ENCODE results near the gene EPPIN.
"Not testable (repeated sequence)": the region's sequence is repeated elsewhere in the genome, so short reads cannot be mapped to it uniquely, and the experiment has no call there.

The EPPIN gene

GRCh38 chr20:45547206-45547770, at the start of gene EPPIN:
EPPIN (minus strand) TSS chr20:45547401; CDS start chr20:45547357, 44 bp downstream.
- DNase-seq: no peak

- no peak for DNase-seq
These were observed 48.0 kb upstream of the EPPIN start for GRCh38 chr20:45595235-45595634.

- DNase-seq: no peak
These were observed 46.3 kb upstream of the EPPIN start for GRCh38 chr20:45593498-45593897.

- DNase-seq: peak; percentile 20 to 61
These were observed 45.5 kb upstream of the EPPIN start for GRCh38 chr20:45592574-45593189.

- no peak for DNase-seq
These were observed 42.5 kb upstream of the EPPIN start for GRCh38 chr20:45589725-45590124.

GRCh38 chr20:45588800-45589199, 41.6 kb upstream of the EPPIN start:
- no peak for DNase-seq

- not testable (repeated sequence) for DNase-seq
These were observed 38.8 kb upstream of the EPPIN start for GRCh38 chr20:45585986-45586385.

- not testable (repeated sequence) for DNase-seq
These were observed 37.1 kb upstream of the EPPIN start for GRCh38 chr20:45584294-45584693.

- DNase-seq: no peak
These were observed 36.3 kb upstream of the EPPIN start for GRCh38 chr20:45583502-45583901.

GRCh38 chr20:45581702-45582101, 34.5 kb upstream of the EPPIN start:
- no peak for DNase-seq

- DNase-seq: no peak
These were observed 32.0 kb upstream of the EPPIN start, which contains the start of gene WFDC8 for GRCh38 chr20:45579184-45579583. WFDC8 (minus strand) TSS chr20:45579284; CDS start chr20:45579247, 37 bp downstream.

- DNase-seq: no peak
These were observed 31.0 kb upstream of the EPPIN start for GRCh38 chr20:45578231-45578630.

GRCh38 chr20:45576995-45577394, 29.8 kb upstream of the EPPIN start:
- DNase-seq: no peak

- no peak for DNase-seq
These were observed 28.7 kb upstream of the EPPIN start for GRCh38 chr20:45575931-45576330.

GRCh38 chr20:45569650-45570049, 22.4 kb upstream of the EPPIN start:
- DNase-seq: not testable (repeated sequence)

GRCh38 chr20:45564760-45565276, 17.6 kb upstream of the EPPIN start:
- no peak for DNase-seq

- no peak for DNase-seq
These were observed 8.0 kb upstream of the EPPIN start for GRCh38 chr20:45555198-45555597.

GRCh38 chr20:45552456-45552855, 5.3 kb upstream of the EPPIN start:
- DNase-seq: no peak

GRCh38 chr20:45550765-45551164, 3.6 kb upstream of the EPPIN start:
- DNase-seq: no peak

- no peak for DNase-seq
These were observed 1.2 kb upstream of the EPPIN start for GRCh38 chr20:45548410-45548809.

GRCh38 chr20:45545754-45546453, 1.3 kb downstream of the EPPIN start:
- no peak for DNase-seq

- DNase-seq: no peak
These were observed 1.9 kb downstream of the EPPIN start for GRCh38 chr20:45545351-45545750.

- DNase-seq: no peak
These were observed 7.8 kb downstream of the EPPIN start, which contains the start of gene WFDC6 for GRCh38 chr20:45539382-45539781. WFDC6 (minus strand) TSS chr20:45539482; CDS start chr20:45539407, 75 bp downstream.

All from NCI-H2081 (cell line).